ENCODE measurements around the gene RLN2.
"Not testable (repeated sequence)": the region's sequence is repeated elsewhere in the genome, so short reads cannot be mapped to it uniquely, and the experiment has no call there.

The RLN2 gene

GRCh38 chr9:5303840-5304795 is at the start of gene RLN2:
RLN2 (minus strand) TSS chr9:5304716; CDS start chr9:5304580, 136 bp downstream.
- DNase-seq, result not testable (repeated sequence)

GRCh38 chr9:5354184-5354583 is 49.7 kb upstream of the RLN2 start:
- DNase-seq, result no peak

- no peak for DNase-seq
Measured at GRCh38 chr9:5352637-5353248, 48.2 kb upstream of the RLN2 start.

- peak; percentile 1 for DNase-seq
Measured at GRCh38 chr9:5338992-5339981, 34.8 kb upstream of the RLN2 start, which contains the start of gene RLN1. RLN1 (minus strand) TSS chr9:5339876; CDS start chr9:5339746, 130 bp downstream.

- no peak for DNase-seq
Measured at GRCh38 chr9:5336688-5337087, 32.2 kb upstream of the RLN2 start.

GRCh38 chr9:5331276-5331675 is 26.8 kb upstream of the RLN2 start:
- not testable (repeated sequence) for DNase-seq

GRCh38 chr9:5326893-5327548 is 22.5 kb upstream of the RLN2 start:
- no peak for DNase-seq

- DNase-seq, result no peak
Measured at GRCh38 chr9:5326187-5326586, 21.7 kb upstream of the RLN2 start.

GRCh38 chr9:5321601-5322000 is 17.1 kb upstream of the RLN2 start:
- not testable (repeated sequence) for DNase-seq

- DNase-seq, result no peak
Measured at GRCh38 chr9:5321058-5321457, 16.5 kb upstream of the RLN2 start.

GRCh38 chr9:5316406-5316805 is 11.9 kb upstream of the RLN2 start:
- not testable (repeated sequence) for DNase-seq

- no peak for DNase-seq
Measured at GRCh38 chr9:5315187-5315923, 10.8 kb upstream of the RLN2 start.

- no peak for DNase-seq
Measured at GRCh38 chr9:5310851-5311250, 6.3 kb upstream of the RLN2 start.

GRCh38 chr9:5305741-5306140 is 1.2 kb upstream of the RLN2 start:
- no peak for DNase-seq

GRCh38 chr9:5301544-5301943 is 3.0 kb downstream of the RLN2 start:
- no peak for DNase-seq

GRCh38 chr9:5292141-5292540 is 12.4 kb downstream of the RLN2 start:
- no peak for DNase-seq

GRCh38 chr9:5288591-5288990 is 15.9 kb downstream of the RLN2 start:
- DNase-seq, result no peak

- no peak for DNase-seq
Measured at GRCh38 chr9:5286262-5286661, 18.3 kb downstream of the RLN2 start.

GRCh38 chr9:5278486-5278885 is 26.0 kb downstream of the RLN2 start:
- DNase-seq, result no peak

GRCh38 chr9:5274770-5275169 is 29.7 kb downstream of the RLN2 start:
- no peak for DNase-seq

- DNase-seq, result no peak
Measured at GRCh38 chr9:5269249-5269715, 35.2 kb downstream of the RLN2 start.

Data from NK-92 treated with Interleukin-12 subunit alpha and Interleukin-12 subunit beta, amount 100 ng/mL, for 24 hours (cell line).